AG04450 (cell line): ENCODE data around the gene WDR70. TPM values are rescaled to one million over a fixed set of nuclear protein-coding genes. Genes with fewer than 3 reads are reported as not detected.
"Not testable (repeated sequence)": the region's sequence is repeated elsewhere in the genome, so short reads cannot be mapped to it uniquely, and the experiment has no call there.

Source experiments
- CTCF ChIA-PET: fragments of 300-600, 350-600 bp; formaldehyde crosslinking; extraction: SDS; loops from one replicate; lab custom pipeline; 2022; ENCODE audit warnings: antibody characterized with exemption, inconsistent platforms; lab: Charles Lee
- POLR2A ChIA-PET: fragments of 350-600 bp; formaldehyde crosslinking; extraction: SDS; loops from one replicate; lab custom pipeline; 2021; ENCODE audit warnings: antibody characterized with exemption, inconsistent platforms; lab: Yijun Ruan, JAX
- DNase-seq: peaks from one replicate; pipeline ENCODE4 v3.0.0-alpha.2; 2011; ENCODE audit warnings: low read depth, low spot score
- H3K27ac ChIP-seq: one replicate; pipeline ENCODE4 v1.5.1; 2012; ENCODE audit warnings: low read depth, low read length, control low read depth
- H3K27me3 ChIP-seq: one replicate; pipeline ENCODE4 v1.6.0; 2012; ENCODE audit warnings: low read length; ENCODE audit not compliant: control insufficient read depth, insufficient read depth
- H3K4me3 ChIP-seq: 2 replicates; pipeline ENCODE4 v1.5.1; 2011; ENCODE audit warnings: mild to moderate bottlenecking, low read depth, low read length, control low read depth
- H3K9me3 ChIP-seq: 2 replicates; pipeline ENCODE4 v1.5.1; 2012; ENCODE audit warnings: low read length; ENCODE audit not compliant: control insufficient read depth, insufficient read depth
- polyA plus RNA-seq: library from polyadenylated mRNA; depleted of rRNA; stranded (reverse); fragments of >200 nt; gene quantifications from 2 replicates; pipeline ENCODE4 v1.2.3, GENCODE V29; 2011
- TF ChIP-seq, protein P1 (sequence below): IDR thresholded peaks from 2 replicates; pipeline ENCODE4 v1.5.1; 2011; ENCODE audit warnings: low read depth, low read length, control low read depth, inconsistent platforms

Gene WDR70
- polyA plus RNA-seq, 1 experiment, result 38.5 TPM

DNA sequence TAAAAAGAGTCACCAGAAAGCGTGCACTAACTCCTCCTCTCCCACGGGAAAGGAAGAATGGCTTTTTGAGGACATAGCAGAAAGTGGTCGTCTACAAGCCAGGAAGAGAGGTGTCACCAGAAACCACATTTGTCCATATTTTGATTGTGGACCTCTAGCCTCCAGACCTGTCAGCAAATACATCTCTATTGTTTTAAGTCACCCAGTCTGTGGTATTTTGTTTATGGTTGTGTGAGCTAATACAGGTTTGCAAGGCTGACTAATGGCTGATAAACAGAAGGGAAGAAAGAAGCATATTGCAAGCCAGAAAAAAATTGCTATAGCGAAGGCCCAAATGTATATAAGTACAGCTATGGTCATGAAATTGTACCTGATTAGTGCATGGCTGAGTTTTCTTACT lies 21.4 kb downstream of the WDR70 start:
- ChIA-PET CTCF (interaction anchor here (0.6 to 5.0 kb wide), 2 partner anchors 12 to 13 kb away, joined by 3 to 37 read pairs; no protein-coding TSS in a partner anchor), POLR2A (interaction anchor here (0.6 kb wide), 1 partner anchor 189 kb away, joined by 4 read pairs; no protein-coding TSS in a partner anchor)
- Histone ChIP-seq H3K27me3 (no peaks in the 10 kb centered on the region), H3K9me3 (no peaks in the 10 kb centered on the region), H3K27ac (no peak overlapping the region), H3K4me3 (no peak overlapping the region)
- DNase-seq, result peak; percentile 1
- TF ChIP-seq, protein P1, sequence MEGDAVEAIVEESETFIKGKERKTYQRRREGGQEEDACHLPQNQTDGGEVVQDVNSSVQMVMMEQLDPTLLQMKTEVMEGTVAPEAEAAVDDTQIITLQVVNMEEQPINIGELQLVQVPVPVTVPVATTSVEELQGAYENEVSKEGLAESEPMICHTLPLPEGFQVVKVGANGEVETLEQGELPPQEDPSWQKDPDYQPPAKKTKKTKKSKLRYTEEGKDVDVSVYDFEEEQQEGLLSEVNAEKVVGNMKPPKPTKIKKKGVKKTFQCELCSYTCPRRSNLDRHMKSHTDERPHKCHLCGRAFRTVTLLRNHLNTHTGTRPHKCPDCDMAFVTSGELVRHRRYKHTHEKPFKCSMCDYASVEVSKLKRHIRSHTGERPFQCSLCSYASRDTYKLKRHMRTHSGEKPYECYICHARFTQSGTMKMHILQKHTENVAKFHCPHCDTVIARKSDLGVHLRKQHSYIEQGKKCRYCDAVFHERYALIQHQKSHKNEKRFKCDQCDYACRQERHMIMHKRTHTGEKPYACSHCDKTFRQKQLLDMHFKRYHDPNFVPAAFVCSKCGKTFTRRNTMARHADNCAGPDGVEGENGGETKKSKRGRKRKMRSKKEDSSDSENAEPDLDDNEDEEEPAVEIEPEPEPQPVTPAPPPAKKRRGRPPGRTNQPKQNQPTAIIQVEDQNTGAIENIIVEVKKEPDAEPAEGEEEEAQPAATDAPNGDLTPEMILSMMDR, result no peak

DNA sequence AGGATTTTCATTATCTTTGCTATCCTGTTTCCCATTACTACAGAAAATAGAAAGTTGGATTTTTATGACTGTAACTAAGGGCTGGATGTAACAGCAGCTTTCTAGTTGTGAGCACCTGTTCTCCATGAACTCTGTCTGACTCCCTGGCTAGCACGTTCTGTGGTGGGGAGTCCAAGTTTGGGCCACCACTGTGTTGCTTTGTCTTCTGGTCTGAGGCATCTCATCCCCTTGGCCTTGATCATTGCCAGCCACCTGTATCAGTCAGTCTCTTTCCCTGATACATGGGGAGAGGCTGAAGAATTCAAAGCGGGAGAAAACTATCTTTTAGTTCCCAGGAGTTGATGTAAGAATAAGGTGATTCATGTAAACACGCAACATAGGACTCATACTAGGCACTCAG lies 33.4 kb downstream of the WDR70 start:
- CTCF ChIA-PET, result interaction anchor here (0.6 to 5.4 kb wide), 49 partner anchors 10 to 1501 kb away, joined by 3 to 68 read pairs (median 5); no protein-coding TSS in a partner anchor
- no peak overlapping the region for H3K27ac ChIP-seq
- TF ChIP-seq, protein P1, result no peak
- H3K9me3 ChIP-seq, result no peaks in the 10 kb centered on the region; the same call in 1 of the 2 replicates
- POLR2A ChIA-PET, result no interaction called here
- H3K27me3 ChIP-seq, result no peaks in the 10 kb centered on the region
- DNase-seq, result no peak
- H3K4me3 ChIP-seq, result no peak overlapping the region

DNA sequence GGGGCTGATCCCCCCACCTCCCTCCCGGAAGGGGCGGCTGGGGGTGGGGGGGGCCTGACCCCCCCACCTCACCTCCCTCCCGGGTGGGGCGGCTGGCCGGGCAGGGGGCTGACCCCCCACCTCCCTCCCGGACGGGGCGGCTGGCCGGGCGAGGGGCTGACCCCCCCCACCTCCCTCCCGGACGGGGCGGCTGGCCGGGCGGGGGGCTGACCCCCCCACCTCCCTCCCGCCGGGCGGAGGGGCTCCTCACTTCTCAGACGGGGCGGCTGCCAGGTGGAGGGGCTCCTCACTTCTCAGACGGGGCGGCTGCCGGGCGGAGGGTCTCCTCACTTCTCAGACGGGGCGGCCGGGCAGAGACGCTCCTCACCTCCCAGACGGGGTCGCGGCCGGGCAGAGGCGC lies 36.3 kb downstream of the WDR70 start:
- DNase-seq, H3K27ac ChIP-seq, H3K9me3 ChIP-seq, H3K27me3 ChIP-seq, CTCF ChIA-PET, POLR2A ChIA-PET, H3K4me3 ChIP-seq: not testable (repeated sequence)

DNA sequence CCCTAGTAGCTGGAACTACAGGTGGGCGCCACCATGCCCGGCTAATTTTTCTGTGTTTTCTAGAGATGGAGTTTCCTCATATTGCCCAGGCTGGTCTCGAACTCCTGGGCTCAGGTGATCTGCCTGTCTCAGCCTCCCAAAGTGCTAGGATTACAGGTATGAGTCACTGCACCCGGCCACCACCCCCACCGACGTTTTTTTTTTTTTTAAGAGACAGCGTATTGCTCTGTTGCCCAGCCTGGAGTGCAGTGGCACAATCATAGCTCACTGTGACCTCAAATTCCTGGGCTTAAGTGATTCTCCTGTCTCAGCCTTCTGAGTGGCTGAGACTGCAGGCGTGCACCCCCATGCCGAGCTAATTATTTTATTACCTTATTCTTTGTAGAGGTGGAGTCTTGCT lies 38.2 kb downstream of the WDR70 start:
- Histone ChIP-seq H3K4me3 (no peak overlapping the region), H3K27me3 (no peaks in the 10 kb centered on the region), H3K27ac (no peak overlapping the region), H3K9me3 (no peaks in the 10 kb centered on the region; the same call in 1 of the 2 replicates)
- no peak for DNase-seq
- TF ChIP-seq, protein P1, result no peak
- POLR2A ChIA-PET, result no interaction called here
- CTCF ChIA-PET, result no interaction called here

DNA sequence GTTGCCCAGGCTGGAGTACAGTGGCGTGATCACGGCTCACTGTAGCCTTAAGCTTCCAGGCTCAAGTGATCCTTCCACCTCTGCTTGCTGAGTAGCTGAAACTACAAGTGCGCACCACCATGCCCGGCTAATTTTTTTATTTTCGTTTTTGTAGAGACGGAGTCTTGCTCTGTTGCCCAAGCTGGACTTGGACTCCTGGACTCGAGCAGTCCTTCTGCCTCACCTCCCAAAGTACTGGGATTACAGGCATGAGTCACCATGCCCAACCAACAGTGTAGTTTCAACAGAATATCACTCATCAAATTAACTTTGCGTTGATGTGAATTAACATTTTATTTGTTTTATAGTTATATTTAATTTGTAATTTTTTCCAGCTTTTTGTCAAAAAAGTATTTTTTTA lies 45.3 kb downstream of the WDR70 start:
- no peak for DNase-seq
- Histone ChIP-seq H3K27ac (no peak overlapping the region), H3K27me3 (no peaks in the 10 kb centered on the region), H3K9me3 (no peaks in the 10 kb centered on the region), H3K4me3 (no peak overlapping the region)
- TF ChIP-seq, protein P1, result no peak
- ChIA-PET POLR2A (no interaction called here), CTCF (interaction anchor here (1.7 kb wide), 1 partner anchor 11 kb away, joined by 9 read pairs; no protein-coding TSS in a partner anchor)
